ENCODE measurements around the gene RELN.
A peak's percentile ranks its signal among the peaks of the same experiment; 100 is the strongest.
"Not testable (repeated sequence)": the region's sequence is repeated elsewhere in the genome, so short reads cannot be mapped to it uniquely, and the experiment has no call there.

RELN gene

GRCh38 chr7:103940382-103941268, 48.8 kb downstream of the RELN start:
- no peak for DNase-seq

DNA sequence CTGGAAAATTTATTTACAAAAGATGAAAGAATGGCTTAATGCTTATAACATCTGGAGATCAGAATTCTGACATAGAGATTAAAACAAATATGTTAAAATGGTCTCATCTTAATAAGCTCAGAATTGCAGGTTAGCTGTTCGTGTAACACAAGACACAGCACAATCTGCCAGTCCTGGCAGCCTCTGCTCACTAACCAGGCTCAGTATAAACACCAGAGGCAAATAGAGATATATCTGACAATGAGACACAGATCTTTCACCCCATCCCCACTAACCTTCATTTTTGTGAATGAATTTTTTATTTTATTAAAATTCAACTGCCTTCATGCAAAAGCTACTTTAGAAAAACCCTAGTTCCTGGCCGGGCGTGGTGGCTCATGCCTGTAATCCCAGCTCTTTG, 51.8 kb downstream of the RELN start:
- no peak for DNase-seq

GRCh38 chr7:103936558-103936957, 52.9 kb downstream of the RELN start:
- DNase-seq: no peak

GRCh38 chr7:103934508-103934907, 55.0 kb downstream of the RELN start:
- no peak for DNase-seq

GRCh38 chr7:103932389-103932788, 57.1 kb downstream of the RELN start:
- DNase-seq: no peak

- no peak for DNase-seq
These were observed 59.6 kb downstream of the RELN start for GRCh38 chr7:103929901-103930311.

- DNase-seq: no peak
These were observed 60.9 kb downstream of the RELN start for GRCh38 chr7:103928581-103928980.

- no peak for DNase-seq
These were observed 65.3 kb downstream of the RELN start for GRCh38 chr7:103924184-103924583.

DNA sequence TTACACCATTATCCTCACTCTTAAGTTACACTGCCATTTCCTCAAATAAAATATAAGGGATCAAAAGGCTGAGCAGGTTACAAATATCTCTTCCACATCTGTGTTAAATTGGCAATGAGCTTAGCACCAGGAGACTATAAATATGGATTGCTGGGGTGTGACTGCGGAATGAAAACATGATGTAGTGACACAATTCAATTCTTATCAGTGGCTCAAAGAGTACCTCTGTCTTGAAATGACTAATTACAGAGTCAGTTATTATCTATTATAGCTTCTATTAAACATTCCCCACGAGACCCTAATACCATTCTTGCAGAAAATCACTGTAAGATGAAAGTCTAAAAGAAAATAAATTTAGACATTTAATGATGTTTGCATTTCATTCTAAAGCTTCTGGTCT, 67.1 kb downstream of the RELN start:
- DNase-seq: no peak

DNA sequence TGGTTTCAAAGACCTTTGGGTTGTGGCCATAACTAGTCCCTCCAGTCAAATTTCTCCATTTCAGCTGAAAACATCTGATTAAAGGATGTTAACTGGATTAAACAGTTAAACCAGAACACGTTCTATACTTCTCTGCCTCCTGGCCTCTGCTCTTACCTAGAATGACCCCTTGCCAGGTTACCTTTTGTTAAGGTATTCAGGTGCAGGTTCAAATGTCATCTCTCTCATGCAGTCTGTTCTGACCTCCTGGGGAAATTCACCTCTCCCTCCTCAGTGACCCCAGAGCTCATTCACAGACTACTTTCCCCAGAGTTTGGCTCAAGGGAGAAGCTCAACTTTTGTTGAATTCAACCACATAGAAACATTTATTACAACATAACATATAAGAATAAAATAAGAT, 67.8 kb downstream of the RELN start:
- no peak for DNase-seq

DNA sequence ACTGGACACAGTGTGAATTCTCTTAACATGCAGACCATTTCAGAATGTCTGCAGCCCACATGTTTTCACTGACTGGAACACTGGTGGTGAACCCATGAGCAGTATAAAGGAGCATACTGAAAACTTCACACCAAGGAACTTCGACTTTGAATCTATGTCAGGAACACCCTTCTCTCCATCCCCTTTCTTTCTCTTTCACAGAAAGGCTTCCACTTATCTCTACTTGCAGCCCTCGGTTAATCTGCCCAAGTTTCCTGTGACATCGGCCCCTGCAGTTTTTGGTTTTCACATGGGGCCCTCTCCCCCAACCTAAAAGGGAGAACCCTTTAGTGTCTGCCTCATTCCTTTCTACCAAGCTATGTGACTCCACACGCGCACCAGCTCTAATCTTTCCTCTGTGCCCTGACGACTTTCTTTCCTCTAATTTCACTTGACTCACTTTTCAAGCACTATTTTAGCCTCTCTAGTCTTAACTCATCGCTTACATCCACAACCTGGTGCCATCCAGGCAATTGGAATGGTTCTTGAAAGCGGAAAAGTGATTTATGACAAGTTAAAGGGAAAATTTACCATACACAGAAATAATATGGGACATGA, 70.1 kb downstream of the RELN start:
- no peak for DNase-seq

- DNase-seq: no peak
These were observed 70.7 kb downstream of the RELN start for GRCh38 chr7:103918631-103919271.

DNA sequence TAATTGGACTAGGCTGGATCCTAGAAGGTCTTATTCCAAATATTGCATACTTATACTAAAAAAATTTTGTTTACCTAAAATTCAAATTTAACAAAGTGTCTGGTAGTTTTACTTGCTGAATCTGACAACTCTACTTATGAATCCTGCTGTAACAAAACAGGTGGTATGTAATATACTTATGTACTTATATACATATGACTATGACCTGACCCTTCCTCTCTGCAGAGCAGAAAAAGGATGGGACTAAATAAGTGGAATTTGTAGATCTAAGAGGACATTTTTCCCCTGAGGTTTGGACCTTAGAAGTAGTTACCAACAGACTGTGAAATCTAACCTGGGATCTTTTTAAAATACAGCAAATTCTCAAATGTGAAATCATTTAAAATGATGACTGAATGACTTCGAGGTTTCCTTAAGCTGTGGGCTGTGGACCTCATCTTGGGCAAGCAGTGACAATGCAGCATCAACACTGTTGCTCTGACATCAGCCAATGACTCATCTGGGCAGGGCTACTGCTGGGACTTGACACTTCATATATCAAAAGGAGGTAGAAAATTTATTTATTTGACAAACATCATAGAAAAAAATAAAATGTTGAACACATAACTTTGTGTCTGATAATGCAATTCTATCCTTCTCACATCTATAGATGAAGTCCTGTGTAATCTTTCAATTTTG, 73.6 kb downstream of the RELN start:
- DNase-seq: no peak

DNA sequence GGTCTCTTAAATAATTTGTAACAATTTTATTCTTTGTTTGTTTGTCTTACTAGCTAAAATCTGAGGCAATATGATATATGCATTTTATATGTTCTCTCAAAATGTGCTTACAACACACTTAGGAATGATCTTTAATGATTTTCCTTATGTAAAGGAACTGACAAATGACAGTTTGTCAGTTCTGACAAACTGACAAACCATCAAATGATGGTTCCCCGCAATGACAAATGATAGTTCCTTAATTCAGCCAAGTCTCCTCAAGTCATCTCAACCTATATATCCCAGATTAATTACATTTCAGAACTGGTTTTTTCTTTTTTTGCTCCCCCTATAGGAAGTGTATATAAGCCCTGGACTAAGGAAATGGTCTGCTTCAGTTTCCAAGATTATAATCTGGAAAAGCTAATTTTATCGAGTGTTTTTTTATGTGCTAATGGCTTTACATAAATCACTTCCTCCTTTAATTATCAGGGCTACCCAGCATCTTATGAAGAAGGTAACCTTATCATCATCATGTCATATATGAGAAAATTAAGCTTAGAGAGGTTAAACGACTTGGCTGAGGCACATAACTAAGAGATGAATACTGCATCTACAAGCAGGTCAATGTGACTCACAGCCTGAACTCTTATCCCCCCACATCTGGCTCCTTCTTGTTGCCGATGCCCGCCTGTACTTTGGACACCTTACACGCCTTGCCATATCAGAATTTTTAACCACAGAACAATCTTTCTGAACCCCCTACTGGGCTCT, 75.1 kb downstream of the RELN start:
- no peak for DNase-seq

DNA sequence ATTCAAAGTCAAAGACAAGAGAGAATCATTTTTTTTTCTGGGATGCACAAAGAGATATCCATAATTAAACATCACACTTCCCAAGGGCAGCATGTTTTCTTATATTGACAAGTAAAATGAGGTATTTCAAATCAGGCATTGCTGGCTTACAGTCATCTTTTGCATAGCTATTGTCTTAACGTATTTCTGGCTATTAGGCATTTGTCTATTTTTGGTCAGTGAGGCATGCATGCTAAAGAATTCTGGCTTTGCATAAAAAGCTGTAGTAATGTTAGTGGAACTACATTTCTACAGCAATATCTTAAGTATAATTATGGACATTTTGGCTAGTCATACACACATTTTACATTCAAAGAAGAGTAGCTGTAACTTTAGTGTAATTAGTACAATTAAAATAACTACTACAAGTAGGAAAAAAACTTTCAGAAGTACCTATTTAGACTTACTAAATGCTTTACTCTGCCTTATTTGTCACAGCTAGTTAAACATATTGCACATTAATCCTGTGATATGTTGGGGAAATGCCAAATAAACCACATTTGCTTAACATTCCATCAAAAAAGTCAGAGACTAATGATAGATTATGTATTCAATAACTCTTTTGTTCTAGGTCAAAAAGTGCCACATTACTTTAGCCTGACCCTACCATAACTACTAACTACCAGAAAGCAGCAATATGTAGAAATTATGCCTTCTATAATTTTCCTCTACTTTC, 76.4 kb downstream of the RELN start:
- no peak for DNase-seq

- DNase-seq: not testable (repeated sequence)
These were observed 78.4 kb downstream of the RELN start for GRCh38 chr7:103911015-103911414.

- DNase-seq: no peak
These were observed 83.5 kb downstream of the RELN start for GRCh38 chr7:103905997-103906396.

DNA sequence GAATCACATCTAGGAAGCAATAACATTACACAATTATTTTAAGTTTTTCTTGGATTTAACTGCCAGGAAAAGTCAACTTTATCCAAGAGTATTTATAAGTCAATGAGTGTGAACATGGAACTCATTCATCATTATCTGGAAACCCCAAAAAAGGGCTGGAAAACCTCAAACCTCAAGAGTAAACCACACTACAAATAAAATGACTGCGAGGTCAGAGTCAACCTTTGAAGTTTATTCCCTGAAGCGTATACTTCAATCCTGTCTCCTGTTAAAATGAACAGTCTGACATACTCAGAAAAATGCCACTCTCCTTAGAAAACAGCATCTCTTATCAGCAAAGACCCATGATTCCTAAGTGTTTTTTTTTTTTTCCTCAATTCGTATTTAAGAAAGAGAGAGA, 86.5 kb downstream of the RELN start:
- DNase-seq: no peak

DNA sequence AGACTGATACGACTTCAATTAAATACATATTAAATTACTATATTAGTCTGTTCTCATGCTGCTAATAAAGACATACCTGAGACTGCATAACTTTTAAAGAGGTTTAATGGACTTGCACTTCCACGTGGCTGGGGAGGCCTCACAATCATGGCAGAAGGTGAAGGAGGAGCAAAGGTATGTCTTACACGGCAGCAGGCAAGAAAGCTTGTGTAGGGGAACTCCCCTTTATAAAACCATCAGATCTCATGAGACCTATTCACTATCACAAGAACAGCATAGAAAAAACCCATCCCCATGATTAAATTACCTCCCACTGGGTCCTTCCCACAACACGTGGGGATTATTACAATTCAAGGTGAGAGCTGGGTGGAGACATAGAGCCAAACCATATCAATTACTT, 92.6 kb downstream of the RELN start:
- not testable (repeated sequence) for DNase-seq

DNA sequence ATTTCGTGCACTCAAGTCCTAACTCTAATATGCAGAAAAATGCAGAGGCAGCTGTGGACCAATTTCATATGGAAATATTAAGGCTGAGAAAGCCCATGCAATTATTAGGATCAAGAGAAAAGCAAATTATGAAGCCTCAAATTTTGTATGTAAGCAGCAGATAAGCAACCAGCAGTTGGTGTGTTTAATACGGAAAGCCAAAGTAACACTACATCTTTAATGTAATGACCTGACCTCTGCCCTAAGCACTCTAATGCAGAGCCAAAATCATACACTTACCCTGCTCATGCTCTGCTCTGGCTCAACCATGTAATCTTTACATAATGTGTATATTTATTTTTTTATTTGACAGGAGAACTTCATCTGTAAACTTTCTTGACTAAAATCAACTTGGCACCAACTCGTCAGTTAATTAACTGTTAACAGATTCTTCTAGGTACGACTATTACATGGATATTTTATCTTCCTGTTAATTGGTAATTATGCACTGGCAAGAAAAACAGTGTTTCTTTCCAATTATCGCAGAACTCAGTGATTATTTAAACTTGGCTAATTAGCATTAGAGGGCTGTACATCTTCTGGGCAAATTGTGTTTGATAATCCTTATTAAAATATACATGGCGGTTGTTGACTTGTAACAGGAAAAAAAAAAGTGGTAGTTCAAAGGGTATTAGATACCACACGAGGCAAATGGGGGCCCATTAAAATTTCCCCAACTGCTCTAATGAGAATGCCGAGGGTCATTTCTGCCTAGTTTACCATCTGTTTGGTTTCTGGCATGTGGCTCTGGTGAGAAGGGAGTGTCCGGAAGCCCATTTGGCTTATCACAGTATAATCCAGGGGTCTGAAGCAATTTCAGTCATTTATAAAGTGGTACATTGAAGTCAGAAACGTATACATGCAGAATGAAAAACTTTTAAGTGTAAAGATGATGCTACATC, 94.5 kb downstream of the RELN start:
- peak; percentile 17 for DNase-seq

- no peak for DNase-seq
These were observed 96.1 kb downstream of the RELN start for GRCh38 chr7:103893350-103893749.
